Measurements from ENCODE around the gene ADAM22.

- TF ChIP-seq CTCF (IDR thresholded peaks at IDR 0.05; ENCODE audit: poor library complexity, severe bottlenecking) (no peak), RAD21 (conservative IDR thresholded peaks at IDR 0.05) (no peak), EP300 (conservative IDR thresholded peaks at IDR 0.05; ENCODE audit: poor library complexity, severe bottlenecking) (no peak), POLR2AphosphoS5 (IDR thresholded peaks at IDR 0.05) (no peak)
These were observed 299.8 kb downstream of the ADAM22 start for GRCh38 chr7:88233828-88234227.
